ENCODE results near the gene NBPF4.
"Not testable (repeated sequence)": the region's sequence is repeated elsewhere in the genome, so short reads cannot be mapped to it uniquely, and the experiment has no call there.

NBPF4 gene, protein sequence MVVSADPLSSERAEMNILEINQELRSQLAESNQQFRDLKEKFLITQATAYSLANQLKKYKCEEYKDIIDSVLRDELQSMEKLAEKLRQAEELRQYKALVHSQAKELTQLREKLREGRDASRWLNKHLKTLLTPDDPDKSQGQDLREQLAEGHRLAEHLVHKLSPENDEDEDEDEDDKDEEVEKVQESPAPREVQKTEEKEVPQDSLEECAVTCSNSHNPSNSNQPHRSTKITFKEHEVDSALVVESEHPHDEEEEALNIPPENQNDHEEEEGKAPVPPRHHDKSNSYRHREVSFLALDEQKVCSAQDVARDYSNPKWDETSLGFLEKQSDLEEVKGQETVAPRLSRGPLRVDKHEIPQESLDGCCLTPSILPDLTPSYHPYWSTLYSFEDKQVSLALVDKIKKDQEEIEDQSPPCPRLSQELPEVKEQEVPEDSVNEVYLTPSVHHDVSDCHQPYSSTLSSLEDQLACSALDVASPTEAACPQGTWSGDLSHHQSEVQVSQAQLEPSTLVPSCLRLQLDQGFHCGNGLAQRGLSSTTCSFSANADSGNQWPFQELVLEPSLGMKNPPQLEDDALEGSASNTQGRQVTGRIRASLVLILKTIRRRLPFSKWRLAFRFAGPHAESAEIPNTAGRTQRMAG

DNA sequence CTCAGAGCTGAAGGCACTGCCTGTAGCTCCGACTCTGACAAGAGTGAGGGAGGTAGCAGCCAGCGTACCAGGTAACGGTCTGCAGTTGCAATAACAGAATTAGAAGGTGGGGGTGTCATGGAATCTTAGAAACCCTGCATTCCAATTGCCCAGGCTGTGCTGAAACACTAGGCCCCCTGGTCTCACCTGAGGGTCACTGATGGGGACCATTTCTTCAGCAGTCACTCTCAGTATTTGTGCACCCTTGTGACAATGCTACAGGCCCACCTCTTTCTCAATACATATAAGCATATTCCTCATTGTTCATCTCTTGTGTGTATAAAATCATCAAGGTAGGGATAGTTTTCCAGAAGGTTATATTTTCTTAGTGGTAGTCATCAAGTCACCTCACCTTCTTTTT is at the start of gene NBPF4:
Gene NBPF4, minus strand, starts transcription at position 101 of the 400 bp plus-strand sequence. CDS start 315 bp downstream, outside the sequence.
- not testable (repeated sequence) for DNase-seq

DNA sequence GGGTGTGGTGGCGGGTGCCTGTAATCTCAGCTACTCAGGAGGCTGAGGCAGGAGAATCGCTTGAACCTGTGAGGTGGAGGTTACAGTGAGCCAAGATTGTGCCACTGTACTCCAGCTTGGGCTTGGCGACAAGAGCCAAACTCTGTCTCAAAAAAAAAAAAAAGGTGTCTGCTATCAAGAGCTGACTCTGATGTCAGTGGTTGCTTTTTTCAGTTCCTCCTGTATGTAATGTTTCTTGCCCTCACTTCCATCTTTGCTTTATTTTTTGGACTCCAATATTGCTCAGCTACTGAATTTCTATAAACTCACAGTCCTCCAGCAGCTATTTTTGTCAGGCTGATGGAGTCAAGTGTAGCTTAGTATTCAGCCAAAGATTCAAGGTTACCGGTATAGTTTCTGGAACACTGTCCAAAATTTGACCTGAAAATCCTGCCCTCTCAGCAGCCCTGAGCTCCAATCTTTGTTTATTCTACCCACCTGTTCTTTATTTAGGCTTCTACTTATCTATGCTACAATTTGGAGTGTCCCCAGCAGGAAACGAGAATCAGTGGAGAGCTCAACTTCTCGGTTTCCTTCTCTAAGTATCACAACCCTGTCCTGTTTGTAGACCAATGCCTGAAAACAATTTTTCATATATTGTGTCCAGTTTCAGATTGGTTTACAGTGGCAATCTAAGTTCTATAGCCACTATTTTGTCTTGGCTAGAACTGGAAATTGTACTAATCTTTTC is 38.8 kb upstream of the NBPF4 start:
- not testable (repeated sequence) for DNase-seq

DNA sequence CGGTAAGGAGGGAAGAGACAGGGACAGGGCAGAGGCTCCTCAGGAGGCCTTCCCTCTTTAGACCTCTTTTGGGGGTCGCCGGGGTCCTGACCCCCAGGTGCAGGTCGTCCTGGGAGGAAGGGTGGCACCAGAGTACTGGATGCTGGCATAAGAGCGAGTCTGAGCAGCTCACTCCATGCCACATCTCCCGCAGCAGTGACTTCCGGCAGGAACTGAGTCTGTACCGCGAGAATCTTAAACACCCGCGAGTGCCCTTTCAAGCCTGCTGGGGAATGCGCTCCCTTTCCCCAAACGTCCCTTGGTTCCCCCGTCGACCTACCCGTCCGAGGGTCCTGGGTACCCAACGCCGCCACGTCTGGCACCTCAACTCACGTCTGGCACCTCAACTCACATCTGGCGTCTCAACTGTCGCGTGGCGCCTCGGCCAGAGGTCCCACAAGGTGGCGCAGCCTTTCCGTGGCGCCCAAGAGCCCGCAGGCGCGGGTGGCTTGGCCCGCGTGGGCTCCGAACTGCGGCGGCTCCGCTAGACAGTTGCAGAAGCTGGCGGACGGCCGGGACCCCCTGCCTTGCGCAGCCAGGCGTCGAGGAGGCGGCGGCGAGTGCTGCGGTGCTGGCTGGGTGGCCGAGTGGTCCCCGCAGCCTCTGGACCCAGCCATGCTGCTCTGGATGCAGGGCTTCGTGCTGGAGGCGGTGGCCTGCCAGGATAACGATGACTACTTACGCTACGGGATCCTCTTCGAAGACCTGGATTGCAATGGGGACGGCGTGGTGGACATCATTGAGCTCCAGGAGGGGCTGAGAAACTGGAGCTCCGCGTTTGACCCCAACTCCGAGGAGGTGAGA is 28.8 kb upstream of the NBPF4 start:
- DNase-seq = not testable (repeated sequence)

DNA sequence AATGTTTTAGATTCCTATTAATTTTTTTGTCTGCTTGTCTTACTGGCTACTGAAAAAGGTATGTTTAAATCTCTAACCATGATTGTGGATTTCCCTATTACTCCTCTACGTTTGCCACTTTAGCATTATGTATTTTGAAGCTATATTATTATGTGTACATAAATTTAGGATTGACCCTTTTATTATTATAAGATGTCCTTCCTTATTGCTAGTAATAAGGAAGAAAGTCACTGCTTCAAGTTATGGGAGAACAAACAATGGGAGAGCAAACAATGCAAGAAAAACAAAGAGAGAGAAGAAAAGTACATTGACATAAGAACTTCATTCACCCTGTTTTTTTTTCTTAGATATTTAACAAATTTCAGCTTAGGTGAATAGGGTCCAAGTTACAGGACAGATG is 23.2 kb upstream of the NBPF4 start:
- DNase-seq = not testable (repeated sequence)

DNA sequence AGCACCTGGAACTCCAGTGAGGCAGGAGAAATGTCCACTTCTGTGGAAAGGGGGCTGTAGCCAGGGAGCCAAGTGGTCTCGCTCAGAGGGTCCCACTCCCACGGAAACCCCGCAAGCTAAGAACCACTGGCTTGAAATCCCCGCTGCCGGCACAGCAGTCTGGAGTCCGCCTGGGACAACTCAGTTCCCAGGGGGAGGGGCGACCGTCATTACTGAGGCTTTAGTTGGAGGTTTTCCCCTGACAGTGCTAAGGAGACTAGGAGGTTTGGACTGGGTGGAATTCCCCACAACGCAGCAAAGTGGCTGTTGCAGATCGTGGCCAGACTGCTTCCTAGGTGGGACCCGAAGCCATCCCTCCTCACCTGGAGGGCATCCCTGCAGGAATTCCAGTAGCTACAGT is 18.1 kb upstream of the NBPF4 start:
- not testable (repeated sequence) for DNase-seq

DNA sequence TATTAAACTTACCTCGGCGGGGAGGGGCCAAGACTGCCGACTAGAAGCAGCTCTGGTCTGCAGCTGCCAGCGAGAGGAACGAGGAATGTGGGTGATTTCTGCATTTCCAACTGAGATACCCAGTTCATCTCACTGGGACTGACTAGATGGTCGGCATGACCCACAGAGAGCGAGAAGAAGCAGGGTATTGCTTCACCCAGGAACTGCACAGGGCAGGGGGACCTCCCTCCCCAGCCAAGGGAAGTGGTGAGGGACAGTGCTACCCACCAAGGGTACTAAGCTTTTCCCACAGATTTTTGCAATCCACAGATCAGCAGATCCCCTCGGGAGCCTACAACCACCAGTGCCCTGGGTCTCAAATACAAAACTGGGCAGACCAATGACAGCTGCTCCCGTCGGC is 17.6 kb upstream of the NBPF4 start:
- DNase-seq = not testable (repeated sequence)

DNA sequence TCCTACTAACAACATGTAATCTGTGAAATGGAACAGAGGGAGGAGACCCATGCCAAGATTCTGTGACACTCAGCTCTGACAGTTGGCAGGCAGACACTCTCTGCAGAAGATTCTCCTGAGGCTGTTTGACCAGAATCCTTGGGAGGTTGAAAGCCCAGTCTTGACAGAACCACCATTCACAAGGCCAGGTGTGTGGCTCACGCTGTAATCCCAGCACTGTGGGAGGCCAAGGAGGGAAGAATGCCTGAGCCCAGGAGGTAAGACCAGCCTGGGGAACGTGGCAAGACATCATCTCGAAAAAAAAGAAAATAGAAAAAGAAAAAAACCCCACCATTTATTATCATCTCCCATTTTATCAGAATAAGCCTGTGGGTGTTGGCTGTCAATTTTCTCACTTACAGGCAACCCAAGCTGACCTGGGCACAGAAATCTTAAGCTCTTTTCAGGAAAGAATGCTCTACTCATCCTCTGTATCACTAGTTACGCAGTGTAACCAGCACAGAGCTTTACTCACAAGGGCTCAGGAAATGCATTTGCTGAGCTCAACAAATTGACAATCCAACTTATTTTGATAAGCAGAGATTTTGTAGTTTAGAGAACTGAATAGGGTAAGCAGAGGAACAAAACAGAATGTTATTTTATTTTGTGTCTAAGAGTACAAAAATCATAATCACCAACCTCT is 16.8 kb upstream of the NBPF4 start:
- DNase-seq = not testable (repeated sequence)

DNA sequence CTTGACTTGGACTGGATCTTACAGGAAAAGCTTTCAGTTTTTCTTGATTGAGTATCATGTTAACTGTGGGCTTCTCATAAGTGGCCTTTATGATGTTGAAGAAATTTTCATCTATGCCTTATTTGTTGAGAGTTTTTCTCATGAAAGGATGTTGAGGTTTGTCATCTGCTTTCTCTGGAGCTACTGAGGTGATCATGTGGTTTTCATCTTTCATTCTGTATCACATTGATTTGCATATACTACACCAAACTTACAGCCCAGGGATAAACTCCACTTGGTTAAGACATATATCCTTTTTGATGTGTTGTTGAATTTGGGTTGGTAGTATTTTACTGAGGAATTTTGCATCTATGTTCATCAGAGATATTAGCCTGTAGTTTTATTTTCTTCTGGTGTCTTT is 11.6 kb upstream of the NBPF4 start:
- not testable (repeated sequence) for DNase-seq

DNA sequence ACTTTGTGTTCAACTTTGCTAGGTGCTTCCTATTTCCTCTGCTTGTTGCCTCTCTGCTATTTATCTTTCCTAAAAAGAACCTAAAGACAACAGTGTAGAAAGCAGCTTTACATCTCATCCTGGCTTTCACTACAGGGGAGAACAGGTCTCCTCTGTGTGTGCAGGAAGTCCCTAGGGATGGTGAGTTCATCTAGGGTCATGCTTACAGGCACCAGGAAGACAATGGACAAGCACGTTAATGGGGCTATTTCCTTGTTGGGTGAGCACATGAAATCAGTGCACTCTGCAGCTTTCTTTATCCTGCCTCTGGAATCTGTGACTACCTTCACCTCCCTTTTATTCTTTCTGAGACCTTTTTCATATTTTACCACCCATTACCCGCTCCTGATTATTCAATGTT is 4.5 kb downstream of the NBPF4 start:
- not testable (repeated sequence) for DNase-seq

DNA sequence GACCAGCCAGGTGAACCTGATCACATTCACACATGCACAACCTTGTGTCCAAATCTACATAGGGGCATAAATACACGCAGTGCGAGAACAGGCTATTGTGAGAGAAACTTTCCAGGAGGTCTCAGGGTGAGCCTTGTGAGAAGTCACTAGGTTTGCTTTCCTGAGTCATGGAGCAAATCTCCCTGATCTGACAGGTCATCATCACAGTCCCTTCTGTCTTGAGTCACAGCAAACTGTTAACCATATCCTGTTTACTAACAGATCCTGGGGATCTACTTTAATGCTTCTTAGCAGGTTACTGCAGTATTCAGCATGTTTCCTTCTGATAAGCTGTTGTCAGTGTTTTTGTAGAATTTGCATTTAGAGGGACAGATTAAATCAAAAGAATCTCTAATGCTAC is 8.6 kb downstream of the NBPF4 start:
- DNase-seq = not testable (repeated sequence)

DNA sequence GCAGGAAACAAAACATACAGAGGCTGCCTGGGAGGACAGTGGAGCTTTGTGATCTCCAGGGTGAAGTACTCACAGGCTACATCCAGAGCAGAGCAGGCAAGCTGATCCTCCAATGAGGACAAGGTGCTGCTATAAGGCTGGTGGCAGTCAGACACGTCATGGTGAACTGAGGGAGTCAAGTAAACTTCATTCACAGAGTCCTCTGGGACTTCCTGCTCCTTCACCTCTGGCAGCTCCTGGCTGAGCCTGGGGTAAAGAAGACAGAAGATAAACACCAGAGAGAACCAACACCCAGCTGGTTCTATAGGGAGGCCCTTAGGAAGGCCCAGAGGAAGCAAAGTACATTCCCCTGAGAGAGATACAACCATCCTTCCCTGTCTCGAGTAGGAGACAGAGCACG is 11.7 kb downstream of the NBPF4 start:
- not testable (repeated sequence) for DNase-seq

DNA sequence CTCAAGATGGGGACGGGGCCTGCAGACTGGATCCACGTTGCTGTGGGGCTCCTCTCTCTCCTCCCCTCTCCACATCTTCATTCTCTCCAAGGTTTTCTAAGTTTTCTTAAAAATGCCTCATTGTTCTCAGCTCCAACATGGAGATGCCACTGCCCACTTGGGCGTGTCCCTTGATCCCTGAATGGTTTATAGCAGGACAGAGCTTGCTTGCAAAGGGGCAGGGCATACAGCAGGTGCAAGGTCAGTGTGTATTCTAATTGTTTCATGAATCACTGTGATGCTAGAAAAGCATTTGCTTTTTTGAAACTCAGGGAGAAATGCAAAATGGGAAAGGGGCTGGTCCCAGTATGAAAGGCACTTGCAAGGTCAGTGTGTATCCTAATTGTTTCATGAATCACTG is 13.9 kb downstream of the NBPF4 start:
- not testable (repeated sequence) for DNase-seq

DNA sequence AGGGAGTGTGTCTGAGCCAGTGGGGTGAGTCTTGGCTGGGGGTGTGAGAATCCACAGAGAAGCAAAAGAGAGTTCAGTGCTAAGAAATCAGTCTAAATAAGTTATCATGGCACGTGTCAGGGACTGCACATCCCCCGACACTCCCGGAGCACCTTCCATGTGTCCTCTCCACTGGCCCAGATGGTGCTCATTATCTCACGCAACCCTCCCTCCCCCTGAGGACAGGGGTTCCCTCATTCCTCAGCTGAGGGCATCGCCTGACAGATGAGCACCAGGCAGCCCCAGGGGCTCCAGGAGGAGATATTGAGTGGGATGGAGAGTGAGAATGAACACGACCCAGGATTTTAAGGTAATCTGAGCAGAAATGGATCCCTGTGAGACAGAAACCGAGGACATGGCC is 16.1 kb downstream of the NBPF4 start:
- DNase-seq = not testable (repeated sequence)

DNA sequence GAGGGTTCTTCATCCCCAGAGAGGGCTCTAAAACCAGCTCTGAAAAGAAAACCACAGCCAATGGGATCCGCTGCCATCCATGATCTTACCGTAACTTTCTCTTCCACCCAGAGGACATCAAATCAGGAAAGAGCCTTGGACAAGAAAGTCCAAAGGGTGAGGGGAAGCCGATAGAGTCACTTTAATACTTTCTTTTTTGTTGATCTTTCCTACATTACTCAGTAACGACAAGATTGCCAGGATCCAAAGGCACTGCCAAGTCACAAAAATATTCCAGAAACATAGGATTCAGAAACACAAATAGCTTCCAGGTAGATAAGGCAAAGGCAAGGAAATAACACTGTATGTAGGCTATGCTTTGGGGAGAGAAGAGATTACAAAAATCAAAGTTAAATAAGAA is 17.0 kb downstream of the NBPF4 start:
- not testable (repeated sequence) for DNase-seq

DNA sequence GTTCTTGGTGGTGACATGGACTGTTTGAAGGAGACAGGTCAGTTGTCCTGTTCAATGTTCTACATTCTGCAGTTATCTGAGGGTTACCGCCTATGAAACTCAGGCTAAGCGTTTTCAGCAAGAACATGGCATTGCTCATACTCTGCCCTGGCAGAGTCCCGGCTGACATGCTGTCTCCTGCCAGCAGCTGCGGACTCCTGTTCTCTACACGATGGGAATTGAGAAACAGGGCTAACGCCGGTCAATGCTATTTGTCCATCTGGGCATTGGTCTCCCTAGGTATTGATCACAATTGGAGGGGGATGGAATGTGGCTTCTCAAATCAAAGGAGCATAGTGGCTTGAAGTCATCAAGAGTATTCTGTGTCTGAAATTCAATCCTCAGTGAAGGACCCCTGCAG is 20.6 kb downstream of the NBPF4 start:
- DNase-seq = not testable (repeated sequence)

DNA sequence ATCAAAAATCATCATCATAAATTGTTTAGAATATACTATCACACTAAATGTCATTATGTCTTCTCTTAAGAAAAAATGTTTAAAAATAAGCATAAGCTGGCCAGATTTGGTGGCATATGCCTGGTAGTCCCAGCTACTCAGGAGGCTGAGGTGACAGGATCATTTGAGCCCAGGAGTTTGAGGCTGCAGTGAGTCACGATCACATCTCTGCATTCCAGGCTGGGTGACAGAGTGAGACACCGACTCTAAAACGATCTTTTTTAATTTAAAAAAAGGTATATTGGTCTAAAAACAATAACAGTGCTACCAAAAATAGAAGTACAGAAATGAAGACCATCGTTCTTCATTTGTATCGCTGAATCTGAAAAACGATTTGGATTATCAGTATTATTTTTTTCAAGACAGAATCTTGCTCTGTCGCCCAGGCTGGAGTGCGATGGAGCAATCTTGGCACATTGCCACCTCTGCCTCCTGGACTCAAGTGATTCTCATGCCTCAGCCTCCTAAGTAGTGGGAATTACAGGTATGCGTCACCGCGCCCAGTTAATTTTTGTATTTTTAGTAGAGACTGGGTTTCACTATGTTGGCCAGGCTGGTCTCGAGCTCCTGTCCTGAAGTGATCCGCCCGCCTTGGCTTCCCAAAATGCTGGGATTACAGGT is 26.2 kb downstream of the NBPF4 start:
- DNase-seq = not testable (repeated sequence)

DNA sequence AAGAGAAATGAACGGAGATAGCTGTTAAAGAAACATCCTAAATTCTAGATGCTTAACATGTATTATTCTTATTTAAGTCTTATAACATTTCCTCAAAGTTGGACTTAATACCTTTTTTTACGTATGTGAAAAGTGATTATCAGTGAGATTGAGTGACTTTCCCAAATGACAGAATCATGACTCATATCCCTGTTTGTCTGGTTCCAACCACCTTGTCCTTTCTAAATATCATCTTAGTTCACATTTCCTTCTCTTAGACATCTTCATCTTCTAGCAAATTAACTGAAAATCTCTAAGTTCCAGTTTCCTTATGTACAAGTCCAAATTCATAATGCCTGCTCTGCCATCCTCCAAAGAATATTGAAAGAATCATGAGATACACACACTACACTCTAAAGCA is 26.9 kb downstream of the NBPF4 start:
- not testable (repeated sequence) for DNase-seq

DNA sequence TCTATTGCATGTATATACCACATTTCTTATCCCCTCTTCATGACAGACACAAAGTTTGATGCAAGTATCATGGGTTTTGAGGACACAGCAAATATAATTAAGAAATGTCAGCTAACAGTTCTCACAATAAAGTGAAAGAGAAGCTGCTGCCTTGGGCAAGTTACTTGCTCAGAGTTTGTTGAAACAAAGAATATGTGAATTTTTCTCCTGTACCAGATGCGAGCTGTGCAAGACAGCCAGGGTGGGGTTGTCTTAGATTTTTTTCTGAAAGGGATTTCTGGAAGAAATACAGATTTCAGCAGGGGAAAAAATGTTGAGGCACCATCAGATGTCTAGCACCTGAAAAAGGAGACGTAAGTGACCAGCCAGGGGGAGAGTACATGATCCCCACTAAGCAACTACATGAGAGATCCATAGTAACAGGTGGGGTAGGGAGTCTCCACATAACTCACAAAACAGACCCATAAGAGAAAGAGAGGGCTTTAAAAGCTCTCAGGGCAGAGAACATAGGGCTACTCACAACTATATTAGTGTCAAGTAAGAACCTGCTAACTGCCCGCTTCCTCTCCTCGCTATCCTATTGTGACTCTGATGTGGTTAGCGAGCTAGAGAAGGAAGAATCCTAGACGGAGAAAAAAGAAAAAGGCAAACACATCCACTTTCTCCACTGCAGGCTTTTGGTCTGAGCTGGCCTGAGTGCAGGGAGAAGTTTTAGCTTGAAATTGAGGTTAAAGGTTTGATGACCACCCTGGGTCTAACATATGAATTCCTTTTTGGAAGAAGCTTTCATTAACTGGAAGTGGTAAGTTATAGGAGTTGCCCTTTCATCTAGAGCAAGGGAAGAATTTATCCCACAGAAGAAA is 27.6 kb downstream of the NBPF4 start:
- DNase-seq = not testable (repeated sequence)

DNA sequence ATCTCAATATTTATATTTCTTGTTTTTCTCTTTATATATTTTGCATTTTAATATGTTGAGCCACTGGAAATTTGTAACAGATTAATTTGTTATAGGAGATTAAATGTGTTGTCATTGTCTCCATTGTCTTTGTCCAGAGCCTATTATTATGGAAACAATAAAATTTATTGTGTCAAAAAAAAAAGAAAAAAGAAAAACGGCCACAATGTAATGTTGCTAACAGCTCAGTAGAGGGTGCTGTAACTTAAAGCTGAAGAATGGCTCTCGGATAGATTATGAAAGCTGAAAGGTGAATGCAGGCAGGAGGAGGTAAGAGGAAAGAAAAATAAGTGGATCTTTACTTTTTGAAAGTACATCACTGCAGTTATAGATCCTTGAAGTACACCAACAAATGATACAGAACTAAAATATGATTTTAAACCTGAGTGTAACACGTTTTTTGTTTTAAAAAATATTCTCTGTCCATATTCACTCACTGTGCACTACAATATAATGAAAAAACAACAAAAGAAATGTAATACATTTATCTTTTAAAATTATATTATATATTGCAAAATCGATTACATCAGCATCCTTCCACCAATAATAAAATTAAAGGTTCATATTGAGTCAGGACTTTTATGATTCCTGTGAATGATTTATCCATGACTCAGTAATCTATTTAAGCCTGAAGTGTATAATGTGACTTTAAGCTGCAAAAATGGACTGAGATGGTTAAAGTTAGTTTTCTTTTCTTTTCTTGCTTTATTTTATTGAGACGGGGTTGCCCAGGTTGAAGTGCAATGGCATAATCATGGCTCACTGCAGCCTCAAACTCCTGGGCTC is 29.0 kb downstream of the NBPF4 start:
- DNase-seq = peak; percentile 3
